ENCODE measurements around the gene BCAM. TPM values are rescaled to one million over a fixed set of nuclear protein-coding genes. Genes with fewer than 3 reads are reported as not detected.
"Not testable (repeated sequence)": the region's sequence is repeated elsewhere in the genome, so short reads cannot be mapped to it uniquely, and the experiment has no call there.

BCAM gene
- total RNA-seq, 1 donor, result 4.3 TPM

DNA sequence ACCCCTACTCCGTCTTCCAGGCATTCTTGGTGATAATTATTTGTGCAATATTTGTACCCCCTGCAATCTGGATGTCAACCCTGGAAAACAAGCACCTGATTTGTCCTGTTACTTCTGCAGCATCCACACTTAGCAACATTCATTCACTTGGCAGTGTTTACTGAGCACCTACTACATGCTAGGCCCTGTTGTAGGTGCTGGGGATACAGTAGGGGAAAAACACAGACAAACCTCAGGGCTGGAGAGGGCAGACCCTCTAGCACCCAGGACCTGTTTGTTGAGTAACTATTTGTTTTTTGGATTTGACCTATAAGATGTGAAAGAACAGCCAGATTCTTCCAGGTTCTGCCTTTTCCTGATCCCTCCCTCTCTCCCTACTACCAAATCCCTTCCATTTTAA is 46.7 kb downstream of the BCAM start:
- H3K9me3 ChIP-seq (ENCODE audit: low read depth, low read length), result no peaks in the 10 kb centered on the region
- H3K79me2 ChIP-seq (ENCODE audit: insufficient read depth, low read length), result peaks cover 75% of the 10 kb centered on the region
- H3K27ac ChIP-seq (ENCODE audit: low read depth, low read length), result no peak overlapping the region
- H3K4me3 ChIP-seq (ENCODE audit: insufficient read depth, low read length), result no peak overlapping the region
- TF ChIP-seq, protein P1, sequence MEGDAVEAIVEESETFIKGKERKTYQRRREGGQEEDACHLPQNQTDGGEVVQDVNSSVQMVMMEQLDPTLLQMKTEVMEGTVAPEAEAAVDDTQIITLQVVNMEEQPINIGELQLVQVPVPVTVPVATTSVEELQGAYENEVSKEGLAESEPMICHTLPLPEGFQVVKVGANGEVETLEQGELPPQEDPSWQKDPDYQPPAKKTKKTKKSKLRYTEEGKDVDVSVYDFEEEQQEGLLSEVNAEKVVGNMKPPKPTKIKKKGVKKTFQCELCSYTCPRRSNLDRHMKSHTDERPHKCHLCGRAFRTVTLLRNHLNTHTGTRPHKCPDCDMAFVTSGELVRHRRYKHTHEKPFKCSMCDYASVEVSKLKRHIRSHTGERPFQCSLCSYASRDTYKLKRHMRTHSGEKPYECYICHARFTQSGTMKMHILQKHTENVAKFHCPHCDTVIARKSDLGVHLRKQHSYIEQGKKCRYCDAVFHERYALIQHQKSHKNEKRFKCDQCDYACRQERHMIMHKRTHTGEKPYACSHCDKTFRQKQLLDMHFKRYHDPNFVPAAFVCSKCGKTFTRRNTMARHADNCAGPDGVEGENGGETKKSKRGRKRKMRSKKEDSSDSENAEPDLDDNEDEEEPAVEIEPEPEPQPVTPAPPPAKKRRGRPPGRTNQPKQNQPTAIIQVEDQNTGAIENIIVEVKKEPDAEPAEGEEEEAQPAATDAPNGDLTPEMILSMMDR (IDR thresholded peaks at IDR 0.05; ENCODE audit: extremely low read depth, low read depth, low read length), result no peak
- no peak for DNase-seq (ENCODE audit: insufficient read length, low spot score, missing footprints)
- no peaks in the 10 kb centered on the region for H3K27me3 ChIP-seq (ENCODE audit: insufficient read depth, low read length)
- H2AFZ ChIP-seq (ENCODE audit: low read length), result no peak overlapping the region
- peaks cover 52% of the 10 kb centered on the region for H4K20me1 ChIP-seq (ENCODE audit: insufficient read depth, low read length)
- H3K4me2 ChIP-seq (ENCODE audit: insufficient read depth, low read length), result no peak overlapping the region
- no peaks in the 10 kb centered on the region for H3K36me3 ChIP-seq (ENCODE audit: insufficient read depth, low read length)
- peaks cover 5% of the 10 kb centered on the region for H3K4me1 ChIP-seq (ENCODE audit: insufficient read depth, low read length)

DNA sequence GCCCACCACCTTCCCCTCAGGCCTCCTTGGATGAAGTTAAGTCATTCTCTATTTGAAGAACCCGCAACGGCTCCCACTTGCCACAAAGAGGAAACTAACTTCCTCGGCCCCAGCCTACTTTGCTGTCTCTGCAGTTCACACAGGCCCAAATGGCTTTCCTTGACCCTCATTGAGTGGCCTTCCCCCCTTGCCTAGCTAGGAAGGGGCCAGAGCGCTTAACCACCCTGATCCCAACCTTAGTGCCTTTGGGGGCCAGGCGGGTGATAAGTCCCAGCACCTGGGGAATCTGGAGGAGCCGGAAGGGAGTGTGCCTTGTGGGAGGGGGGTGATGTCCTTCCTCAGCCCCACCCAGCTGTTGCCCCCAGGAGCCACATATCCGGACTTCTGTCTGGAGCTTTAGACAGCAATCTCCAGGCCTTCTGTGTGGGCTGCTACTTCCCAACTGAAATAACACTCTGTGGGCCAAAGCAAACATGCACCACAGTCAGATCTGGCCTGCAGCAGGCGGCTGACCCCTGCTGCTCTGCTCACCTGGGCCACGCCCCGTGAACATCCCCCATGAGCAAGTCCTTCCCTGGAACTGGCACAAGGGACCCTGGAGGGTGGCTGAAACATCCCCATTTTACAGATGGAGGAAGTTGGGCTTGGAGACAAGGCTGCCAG is 47.6 kb downstream of the BCAM start:
- no peak overlapping the region for H2AFZ ChIP-seq (ENCODE audit: low read length)
- no peak overlapping the region for H3K4me3 ChIP-seq (ENCODE audit: insufficient read depth, low read length)
- H4K20me1 ChIP-seq (ENCODE audit: insufficient read depth, low read length), result peaks cover 44% of the 10 kb centered on the region
- H3K4me1 ChIP-seq (ENCODE audit: insufficient read depth, low read length), result peaks cover 5% of the 10 kb centered on the region
- no peaks in the 10 kb centered on the region for H3K27me3 ChIP-seq (ENCODE audit: insufficient read depth, low read length)
- H3K4me2 ChIP-seq (ENCODE audit: insufficient read depth, low read length), result no peak overlapping the region
- DNase-seq (ENCODE audit: insufficient read length, low spot score, missing footprints), result no peak
- TF ChIP-seq, protein P1 (IDR thresholded peaks at IDR 0.05; ENCODE audit: extremely low read depth, low read depth, low read length), result no peak
- peaks cover 70% of the 10 kb centered on the region for H3K79me2 ChIP-seq (ENCODE audit: insufficient read depth, low read length)
- no peaks in the 10 kb centered on the region for H3K9me3 ChIP-seq (ENCODE audit: low read depth, low read length)
- H3K27ac ChIP-seq (ENCODE audit: low read depth, low read length), result no peak overlapping the region
- no peaks in the 10 kb centered on the region for H3K36me3 ChIP-seq (ENCODE audit: insufficient read depth, low read length)

DNA sequence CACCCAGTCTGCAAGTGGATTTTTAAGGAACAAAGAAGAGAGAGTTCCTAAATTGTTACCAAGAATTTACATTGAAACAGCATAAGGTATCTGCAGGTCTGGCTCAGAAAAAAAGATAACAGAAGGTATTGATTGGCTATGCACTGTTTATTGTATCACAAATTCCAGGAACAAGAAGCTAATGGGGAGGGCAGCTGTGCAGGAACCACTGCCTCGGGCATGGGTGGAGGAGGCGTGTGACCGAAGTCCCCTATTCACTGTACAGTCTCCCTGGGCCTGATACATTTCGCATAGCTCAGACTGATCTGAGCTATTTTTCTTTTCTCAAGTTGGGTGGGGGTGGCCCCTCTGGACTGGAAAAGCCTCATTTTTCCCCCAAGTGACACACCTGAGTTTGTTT is 48.9 kb downstream of the BCAM start:
- H3K4me2 ChIP-seq (ENCODE audit: insufficient read depth, low read length), result no peak overlapping the region
- TF ChIP-seq, protein P1 (IDR thresholded peaks at IDR 0.05; ENCODE audit: extremely low read depth, low read depth, low read length), result no peak
- H3K9me3 ChIP-seq (ENCODE audit: low read depth, low read length), result no peaks in the 10 kb centered on the region
- H3K4me1 ChIP-seq (ENCODE audit: insufficient read depth, low read length), result peaks cover 5% of the 10 kb centered on the region
- H3K4me3 ChIP-seq (ENCODE audit: insufficient read depth, low read length), result no peak overlapping the region
- H3K27ac ChIP-seq (ENCODE audit: low read depth, low read length), result no peak overlapping the region
- H4K20me1 ChIP-seq (ENCODE audit: insufficient read depth, low read length), result peaks cover 40% of the 10 kb centered on the region
- DNase-seq (ENCODE audit: insufficient read length, low spot score, missing footprints), result no peak
- H3K79me2 ChIP-seq (ENCODE audit: insufficient read depth, low read length), result peaks cover 67% of the 10 kb centered on the region
- no peaks in the 10 kb centered on the region for H3K27me3 ChIP-seq (ENCODE audit: insufficient read depth, low read length)
- no peak overlapping the region for H2AFZ ChIP-seq (ENCODE audit: low read length)
- H3K36me3 ChIP-seq (ENCODE audit: insufficient read depth, low read length), result no peaks in the 10 kb centered on the region

DNA sequence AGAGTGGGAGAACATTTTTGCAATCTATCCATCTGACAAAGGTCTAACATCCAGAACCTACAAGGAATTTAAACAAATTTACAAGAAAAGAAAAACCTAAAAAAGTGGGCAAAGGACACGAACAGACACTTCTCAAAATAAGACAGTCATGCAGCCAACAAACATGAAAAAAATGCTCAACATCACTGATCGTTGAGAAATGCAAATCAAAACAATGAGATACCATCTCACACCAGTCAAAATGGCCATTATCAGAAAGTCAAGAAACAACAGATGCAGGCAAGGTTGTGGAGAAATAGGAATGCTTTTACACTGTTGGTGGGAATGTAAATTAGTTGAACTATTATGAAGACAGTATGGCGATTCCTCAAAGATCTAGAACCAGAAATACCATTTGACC is 52.7 kb downstream of the BCAM start:
- H3K4me1 ChIP-seq (ENCODE audit: insufficient read depth, low read length); H3K27ac ChIP-seq (ENCODE audit: low read depth, low read length); DNase-seq (ENCODE audit: insufficient read length, low spot score, missing footprints); H2AFZ ChIP-seq (ENCODE audit: low read length); H3K4me2 ChIP-seq (ENCODE audit: insufficient read depth, low read length); H3K9me3 ChIP-seq (ENCODE audit: low read depth, low read length); H3K27me3 ChIP-seq (ENCODE audit: insufficient read depth, low read length); H3K36me3 ChIP-seq (ENCODE audit: insufficient read depth, low read length); H3K4me3 ChIP-seq (ENCODE audit: insufficient read depth, low read length): not testable (repeated sequence)
- peaks cover 57% of the 10 kb centered on the region for H3K79me2 ChIP-seq (ENCODE audit: insufficient read depth, low read length)
- H4K20me1 ChIP-seq (ENCODE audit: insufficient read depth, low read length), result peaks cover 29% of the 10 kb centered on the region

Data from osteoblast (primary cell).